Activated CD4-positive, CD25-positive, alpha-beta regulatory T cell (primary cell): ENCODE results near the gene DIPK1C.

Experiments used
- DNase-seq, 4 experiments: peaks; one replicate each; lab custom pipeline; 2025; lab: John Stamatoyannopoulos, UW

The DIPK1C gene

GRCh38 chr18:74451148-74451547, 6.0 kb downstream of the DIPK1C start:
- no peak for DNase-seq

- no peak for DNase-seq
Observed at GRCh38 chr18:74450626-74451025, 6.5 kb downstream of the DIPK1C start.

- no peak for DNase-seq
Observed at GRCh38 chr18:74447404-74448152, 9.5 kb downstream of the DIPK1C start.

GRCh38 chr18:74446631-74447403, 10.3 kb downstream of the DIPK1C start:
- no peak for DNase-seq

GRCh38 chr18:74446178-74446577, 10.9 kb downstream of the DIPK1C start:
- no peak for DNase-seq

- no peak for DNase-seq
Observed at GRCh38 chr18:74445585-74445984, 11.5 kb downstream of the DIPK1C start.

- no peak for DNase-seq
Observed at GRCh38 chr18:74444104-74444503, 13.0 kb downstream of the DIPK1C start.

GRCh38 chr18:74440808-74441427, 16.2 kb downstream of the DIPK1C start:
- no peak for DNase-seq

GRCh38 chr18:74438091-74438490, 19.0 kb downstream of the DIPK1C start:
- DNase-seq: no peak

GRCh38 chr18:74436158-74436769, 20.8 kb downstream of the DIPK1C start:
- DNase-seq: no peak

- DNase-seq: no peak
Observed at GRCh38 chr18:74435740-74436139, 21.4 kb downstream of the DIPK1C start.

- no peak for DNase-seq
Observed at GRCh38 chr18:74434466-74434865, 22.6 kb downstream of the DIPK1C start.

GRCh38 chr18:74430806-74431571, 26.1 kb downstream of the DIPK1C start:
- DNase-seq: no peak

GRCh38 chr18:74430231-74430630, 26.9 kb downstream of the DIPK1C start:
- no peak for DNase-seq

GRCh38 chr18:74429096-74429495, 28.0 kb downstream of the DIPK1C start:
- no peak for DNase-seq

- DNase-seq: no peak
Observed at GRCh38 chr18:74427442-74428112, 29.5 kb downstream of the DIPK1C start.

- no peak for DNase-seq
Observed at GRCh38 chr18:74425876-74426275, 31.2 kb downstream of the DIPK1C start.

- no peak for DNase-seq
Observed at GRCh38 chr18:74425161-74425560, 31.9 kb downstream of the DIPK1C start.

GRCh38 chr18:74422541-74422940, 34.6 kb downstream of the DIPK1C start:
- DNase-seq: no peak

GRCh38 chr18:74420926-74421325, 36.2 kb downstream of the DIPK1C start:
- DNase-seq: no peak

GRCh38 chr18:74420481-74420880, 36.6 kb downstream of the DIPK1C start:
- no peak for DNase-seq
